NCI-H2171 (cell line): ENCODE data around the gene F5.

ENCODE experiments used
- DNase-seq: peaks from one replicate; lab custom pipeline; 2025; lab: John Stamatoyannopoulos, UW

Gene F5

DNA sequence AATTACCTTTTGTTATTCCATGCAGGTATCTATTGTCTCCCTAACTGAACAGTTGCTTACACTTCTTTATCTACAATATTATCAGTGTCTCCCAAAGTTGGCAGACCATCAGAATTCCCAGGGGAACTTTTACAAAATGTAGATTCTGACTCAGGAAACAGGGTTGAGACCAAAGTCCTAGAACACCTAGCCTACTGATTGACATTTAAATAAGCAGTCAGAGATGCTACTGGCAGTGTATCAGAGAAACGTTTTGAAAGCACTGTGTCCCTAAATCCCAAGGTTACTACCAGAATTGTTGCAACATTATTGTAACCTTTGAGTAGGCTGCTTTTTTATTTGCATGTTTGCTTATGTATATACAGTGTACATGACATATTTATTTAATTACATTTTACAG, 1.8 kb upstream of the F5 start:
- no peak for DNase-seq

DNA sequence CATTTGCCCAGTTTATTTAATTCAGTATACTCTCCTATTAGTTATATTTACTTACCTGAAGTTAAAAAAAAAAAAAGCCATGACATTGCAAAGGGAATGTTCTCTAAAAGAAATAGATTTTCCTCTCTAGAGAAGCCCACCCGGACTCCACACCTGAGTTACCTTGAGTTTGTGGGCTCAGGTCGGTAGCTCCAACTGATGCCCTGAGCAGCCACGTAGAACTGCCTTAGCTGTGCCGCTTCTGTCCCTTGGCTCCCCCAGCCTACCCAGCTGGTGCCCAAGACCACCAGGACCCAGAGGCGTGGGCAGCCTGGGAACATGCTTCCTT, 250 bp downstream of the F5 start:
- DNase-seq = no peak

DNA sequence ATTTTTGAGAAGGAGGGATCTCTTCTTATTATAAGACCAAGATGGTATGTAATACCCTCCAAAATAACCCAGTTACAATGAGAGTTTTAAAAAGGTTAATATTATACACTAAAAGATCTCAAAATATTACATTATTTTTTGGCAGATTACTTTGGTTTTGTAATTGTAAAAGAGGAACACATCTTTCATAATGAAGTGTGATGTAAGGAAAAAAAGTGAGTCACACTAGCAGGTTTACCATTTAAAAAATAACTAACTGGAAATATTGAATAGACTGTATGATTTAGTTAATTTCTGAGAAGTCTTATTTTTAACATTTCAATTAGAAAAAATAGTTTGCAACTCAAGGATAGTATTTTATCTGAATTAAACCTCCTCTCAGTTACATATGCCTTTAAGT, 1.1 kb downstream of the F5 start:
- DNase-seq = no peak

DNA sequence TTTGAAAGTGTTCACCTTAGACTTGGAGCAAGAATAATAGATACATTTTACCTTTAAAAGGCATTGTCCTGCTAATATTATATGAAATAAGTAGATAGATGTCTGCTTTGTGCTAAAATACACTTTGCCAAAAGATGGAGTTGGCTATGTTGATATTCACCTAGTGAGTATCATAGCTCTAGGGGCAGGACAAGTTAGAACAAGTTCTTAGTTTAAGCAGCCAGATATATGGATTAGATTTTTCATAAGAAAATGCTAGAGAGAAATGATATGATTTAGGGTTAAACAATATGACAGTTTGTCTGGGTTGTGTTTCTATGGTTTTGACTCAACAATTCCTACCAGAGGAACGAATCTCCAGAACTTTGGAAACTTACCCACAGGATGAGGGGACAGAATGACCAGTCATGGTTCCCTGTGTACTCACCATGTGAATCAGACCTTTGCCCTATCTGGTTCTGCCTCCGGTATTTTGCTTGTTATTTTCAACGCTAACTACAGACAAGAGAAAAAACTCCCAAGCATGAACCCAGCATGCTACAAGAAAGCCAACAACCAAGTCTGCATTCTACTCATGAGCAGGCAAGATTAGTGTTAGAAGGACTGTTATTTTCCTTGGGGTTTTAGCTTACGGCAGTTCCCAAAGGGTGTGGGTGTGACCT, 1.7 kb downstream of the F5 start:
- no peak for DNase-seq

DNA sequence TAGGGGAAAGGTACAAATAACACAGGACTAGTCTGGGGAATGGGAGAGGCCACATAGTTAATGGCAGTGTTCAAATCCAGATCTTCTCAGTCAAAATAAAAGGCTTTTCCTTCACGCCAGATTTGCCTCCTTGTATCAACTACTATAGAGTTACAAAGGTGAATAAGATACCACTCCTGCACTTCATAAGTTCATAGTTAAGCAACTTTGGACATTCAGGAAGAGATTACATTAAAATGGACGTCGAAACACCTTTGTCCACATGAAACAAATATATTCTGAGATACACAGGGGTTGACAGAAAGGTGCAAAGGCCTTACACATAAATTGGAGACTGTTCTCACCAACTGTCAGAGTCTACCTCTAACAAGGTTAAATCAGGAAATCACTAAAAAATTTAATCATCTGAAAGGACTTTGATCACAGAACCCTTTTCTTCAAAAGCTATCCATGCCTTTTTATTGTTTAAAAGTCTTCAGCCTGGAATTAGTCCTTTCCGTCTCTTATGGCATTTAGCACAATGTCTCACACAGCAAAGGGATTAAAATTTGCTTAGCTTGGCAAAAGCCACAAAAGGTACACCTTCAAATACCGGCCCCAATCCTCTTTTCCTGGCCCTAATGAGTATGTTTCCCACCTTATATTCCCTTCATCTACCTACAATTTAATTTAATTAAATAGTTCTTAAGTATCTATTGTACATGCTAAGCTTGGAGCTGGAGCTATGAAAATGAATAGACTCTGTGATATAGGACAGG, 8.1 kb downstream of the F5 start:
- no peak for DNase-seq

DNA sequence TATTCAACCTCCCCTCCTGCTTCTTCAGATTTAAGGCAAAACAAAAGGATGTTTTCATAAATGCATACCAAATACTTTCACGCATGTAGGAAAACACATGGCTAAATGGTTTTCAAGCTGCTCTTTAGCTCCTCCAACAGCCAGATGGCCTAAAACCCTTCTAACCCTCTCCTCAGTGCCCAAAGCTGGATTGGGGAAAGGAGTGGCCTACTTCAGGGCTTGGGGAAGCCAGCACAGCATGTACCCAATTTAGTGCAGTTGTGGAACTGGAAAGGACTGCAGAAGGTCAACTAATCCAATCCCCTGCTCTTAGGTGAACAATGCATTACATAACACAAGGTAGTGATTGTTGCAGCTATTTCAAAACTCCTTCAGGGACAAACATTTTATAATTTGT, 9.3 kb downstream of the F5 start:
- no peak for DNase-seq

DNA sequence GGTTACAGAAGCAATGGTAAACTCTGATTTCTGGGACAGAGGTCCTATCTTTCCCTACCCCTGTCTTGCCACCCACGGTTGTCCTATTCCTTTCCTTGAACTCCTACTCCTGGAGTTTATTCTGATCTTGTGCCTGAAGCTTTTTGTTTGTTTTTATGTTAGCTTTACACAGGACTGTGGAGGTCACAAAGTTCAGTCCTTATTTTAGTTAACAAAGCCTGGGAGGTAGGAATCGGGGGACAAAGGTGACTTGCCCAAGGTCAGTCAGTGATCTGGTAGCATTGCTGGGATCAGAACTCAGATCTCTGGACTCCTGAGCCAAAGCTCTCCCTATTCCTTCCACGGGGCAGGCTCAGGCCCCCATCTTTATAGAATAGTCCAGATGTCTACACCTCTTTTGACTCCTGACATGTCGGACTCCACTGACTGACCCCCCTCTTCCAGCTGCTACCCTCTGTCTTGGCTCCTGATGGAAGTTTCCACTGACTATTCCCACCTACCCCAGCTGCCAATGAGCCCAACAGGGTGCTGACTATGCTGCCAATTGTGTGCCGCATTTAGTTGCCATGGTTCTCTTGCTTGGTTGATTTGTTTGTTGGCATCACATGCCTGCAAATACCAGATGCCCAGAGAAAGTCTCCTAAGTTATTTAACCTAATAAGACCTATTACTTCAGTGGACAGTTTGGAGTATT, 9.9 kb downstream of the F5 start:
- DNase-seq = no peak

DNA sequence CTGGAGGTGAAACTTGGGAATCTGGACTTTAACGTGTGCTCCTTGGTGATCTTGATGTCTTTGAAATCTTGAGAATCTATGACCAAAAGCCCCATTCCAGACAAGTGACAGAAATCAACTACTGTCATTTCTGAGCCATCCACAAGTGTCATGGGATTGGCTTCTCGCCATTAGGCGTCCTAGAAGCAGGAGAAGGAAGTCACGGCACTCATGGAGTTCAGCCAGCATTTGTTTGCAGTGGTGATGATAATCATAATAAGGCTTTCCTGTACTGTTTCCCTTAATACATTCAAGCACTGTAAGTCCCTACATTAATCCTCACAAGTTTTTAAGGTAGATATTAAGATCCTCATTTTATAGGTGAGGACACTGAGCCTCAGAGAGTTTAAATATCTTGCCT, 11.9 kb downstream of the F5 start:
- no peak for DNase-seq

DNA sequence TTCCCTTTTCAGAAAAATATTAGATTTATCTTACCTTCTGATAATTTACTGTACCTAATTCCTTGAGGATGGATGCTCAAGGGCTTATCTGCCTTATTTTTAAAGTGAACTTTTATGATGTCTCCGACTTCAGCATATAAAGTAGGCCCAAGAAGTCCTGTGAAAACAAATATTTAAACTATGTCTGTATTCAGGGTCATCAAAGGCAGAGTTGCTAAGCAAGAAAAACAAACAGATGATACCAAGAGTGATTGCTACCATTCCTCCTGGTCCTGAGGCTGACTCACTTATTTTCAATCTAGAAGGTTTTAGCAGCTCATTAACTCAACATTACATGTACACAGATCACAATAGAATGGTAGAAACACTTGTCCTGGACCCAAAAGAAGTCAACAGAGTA, 14.1 kb downstream of the F5 start:
- DNase-seq = no peak

DNA sequence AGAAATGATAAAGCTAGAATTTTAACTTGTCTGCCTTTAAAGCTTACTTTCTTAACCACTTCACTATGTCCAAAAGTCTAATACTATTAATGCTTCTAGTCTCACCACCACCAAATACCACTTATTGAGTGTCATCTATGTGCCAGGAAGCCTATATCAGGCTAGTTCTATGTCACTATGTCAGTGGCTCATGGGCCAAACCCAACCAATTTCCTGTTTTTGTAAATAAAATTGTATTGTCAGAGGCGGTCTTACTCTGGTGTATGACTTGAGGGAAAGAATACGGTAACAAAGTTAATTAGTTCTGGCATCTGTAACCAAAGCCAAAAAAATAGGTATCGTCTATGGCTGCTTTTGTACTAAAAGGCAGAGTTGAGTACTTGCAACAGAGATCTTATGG, 14.8 kb downstream of the F5 start:
- no peak for DNase-seq

DNA sequence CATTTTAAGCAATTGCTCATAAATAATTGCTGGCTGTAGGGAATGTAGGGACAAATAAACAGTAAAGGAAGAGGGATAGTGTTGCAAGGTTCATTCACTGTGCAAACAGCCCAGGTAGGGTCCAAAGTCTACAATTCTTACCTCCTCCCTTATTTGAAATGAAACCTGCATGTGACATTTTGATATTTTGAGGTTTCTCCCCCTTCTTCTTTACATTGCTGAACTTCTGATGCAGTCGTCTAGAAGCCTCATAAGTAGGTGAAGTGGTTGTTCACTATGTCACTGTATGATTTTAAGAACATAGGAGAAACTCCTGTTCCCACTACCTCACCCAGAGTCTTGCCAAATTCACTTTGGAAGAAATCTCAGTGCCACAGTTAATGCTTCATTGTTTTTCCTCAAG, 16.1 kb downstream of the F5 start:
- DNase-seq = no peak

DNA sequence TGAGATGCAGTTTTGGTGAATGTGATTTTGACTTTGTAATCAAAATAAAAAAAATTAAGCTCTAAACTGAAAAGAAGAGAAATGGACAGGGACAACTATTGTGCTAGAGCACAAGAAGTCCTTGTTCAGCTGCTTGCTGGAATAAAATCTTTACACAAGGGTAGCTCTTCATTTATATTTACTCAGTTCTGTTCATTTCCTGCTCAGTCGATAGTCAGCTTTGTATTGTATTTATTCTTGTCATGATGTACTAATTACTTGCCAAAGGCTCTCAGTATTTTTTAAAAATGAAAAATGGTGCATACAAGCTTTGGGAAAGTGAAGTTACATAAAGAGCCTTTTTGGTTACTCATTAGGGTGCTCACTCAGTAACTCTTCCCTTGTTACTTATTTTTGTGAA, 17.8 kb downstream of the F5 start:
- no peak for DNase-seq

DNA sequence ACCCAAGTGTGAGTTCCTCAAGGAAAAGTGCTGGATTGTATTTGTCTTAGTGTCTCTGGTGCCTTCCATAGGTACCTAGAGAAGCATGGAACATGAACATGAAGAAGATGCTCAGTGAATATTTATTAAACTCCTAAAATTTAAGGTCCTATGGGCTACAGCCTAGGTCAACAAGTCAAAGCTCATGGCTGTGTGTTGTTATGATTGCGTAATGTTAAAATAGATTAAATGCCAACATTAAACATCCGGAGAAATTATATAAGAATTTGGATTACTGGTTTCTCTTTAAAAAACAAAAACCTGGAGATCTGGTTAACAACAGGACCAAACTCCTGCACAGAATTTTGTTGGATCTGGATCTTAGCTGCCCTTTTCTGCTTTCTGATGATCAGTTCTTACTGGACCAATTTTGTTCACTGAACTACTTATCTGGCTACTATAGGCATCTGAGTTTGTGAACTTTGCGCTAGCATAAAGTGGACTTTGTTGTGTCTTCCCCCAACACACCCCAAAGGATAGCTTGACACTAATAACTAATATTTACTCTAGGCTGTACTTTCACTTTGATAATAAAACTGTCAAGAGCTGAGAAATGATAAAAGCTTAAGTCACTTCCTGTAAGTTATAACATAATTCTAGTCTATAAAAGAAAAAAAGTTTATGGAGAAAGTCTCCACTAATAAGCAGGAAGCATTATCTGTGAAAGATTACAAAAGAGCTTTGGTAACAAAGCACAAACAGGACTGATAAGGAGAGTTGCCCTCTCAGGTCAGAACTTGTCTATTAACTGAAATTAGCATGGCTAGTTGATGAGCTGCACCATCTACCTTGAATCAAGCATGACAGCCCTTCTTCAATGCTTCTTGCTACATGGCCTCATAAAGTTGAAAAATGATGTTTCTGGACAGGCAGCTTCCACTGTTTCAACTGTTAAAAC, 20.7 kb downstream of the F5 start:
- no peak for DNase-seq

DNA sequence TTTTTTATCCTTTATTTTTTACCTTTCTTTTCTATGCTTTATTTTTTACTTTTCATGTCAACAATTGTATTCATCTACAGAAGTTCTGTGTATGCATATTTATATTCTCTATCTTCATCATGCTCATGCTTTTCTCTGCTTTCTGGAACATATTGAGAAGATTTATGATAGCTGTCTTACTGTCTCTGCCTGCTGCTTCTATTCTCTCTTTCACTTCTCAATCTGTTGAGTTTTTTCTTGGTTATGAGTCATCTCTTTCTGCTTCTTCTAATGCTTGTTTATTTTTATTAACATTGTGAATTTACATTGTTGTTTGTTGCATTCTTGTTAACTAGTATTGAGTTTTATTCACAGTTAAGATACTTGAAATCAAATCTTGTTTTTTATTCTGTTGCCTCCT, 22.6 kb downstream of the F5 start:
- no peak for DNase-seq

DNA sequence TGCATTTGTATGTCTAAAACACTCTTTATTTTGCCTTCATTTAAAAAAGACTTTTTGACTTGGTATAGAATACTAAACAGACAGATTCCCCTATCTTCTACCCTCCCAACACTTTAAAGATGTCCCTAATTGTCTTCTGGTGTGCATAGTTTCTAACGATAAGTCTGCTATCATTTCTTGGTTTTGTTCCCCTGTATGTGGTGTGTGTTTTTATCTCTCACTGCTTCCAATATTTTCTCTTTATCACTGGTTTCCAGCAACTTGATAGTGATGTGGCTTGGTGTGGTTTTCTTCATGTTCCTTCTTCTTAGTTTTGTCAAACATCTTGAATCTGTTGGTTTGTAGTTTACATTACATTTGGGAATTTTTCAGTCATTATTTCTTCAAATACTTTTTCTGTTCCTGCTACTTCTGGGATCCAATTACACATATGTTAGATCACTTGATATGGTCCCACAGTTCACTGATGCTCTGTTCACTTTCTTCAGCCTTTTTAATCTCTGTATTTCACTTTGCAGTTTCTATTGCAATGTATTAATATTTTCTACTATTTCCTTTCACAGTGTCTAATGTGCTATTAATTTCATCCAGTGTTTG, 23.2 kb downstream of the F5 start:
- no peak for DNase-seq

DNA sequence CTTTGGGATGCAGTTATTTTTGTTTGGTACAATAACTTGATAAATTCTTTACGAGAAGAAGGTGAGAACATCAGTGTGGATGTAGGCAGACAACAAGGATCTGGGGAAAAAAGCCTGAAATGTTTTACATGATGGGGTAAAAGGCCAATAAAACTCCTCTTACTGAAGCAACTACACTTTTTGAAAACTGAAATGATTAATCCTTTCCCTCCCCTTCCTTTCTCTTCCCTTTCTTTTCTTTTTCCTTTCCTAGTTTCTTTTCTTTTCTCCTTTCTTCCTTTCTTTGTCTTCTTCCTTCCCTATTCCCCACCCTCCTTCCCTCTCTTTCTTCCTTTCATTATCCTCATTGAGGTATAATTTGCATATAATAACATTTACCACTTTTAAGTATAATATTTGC, 24.6 kb downstream of the F5 start:
- no peak for DNase-seq

DNA sequence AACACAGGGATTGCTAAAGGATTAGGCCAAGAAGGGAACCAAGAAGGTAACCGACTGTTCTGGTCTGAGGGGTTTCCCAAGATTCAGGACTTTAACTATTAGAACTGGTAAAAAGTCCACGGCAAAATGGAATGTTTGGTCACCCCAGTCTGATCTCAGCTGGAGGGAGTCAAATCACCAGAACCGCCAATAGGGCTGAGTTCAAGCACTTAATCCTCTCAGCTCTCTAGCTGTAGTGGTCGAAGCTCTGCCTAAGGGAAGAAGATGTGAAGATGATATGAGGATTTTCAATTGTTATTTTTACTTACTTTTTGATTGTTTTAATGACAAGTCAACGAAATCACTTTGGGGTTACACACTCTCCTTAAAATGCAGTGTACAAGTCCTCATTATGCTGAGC, 29.1 kb downstream of the F5 start:
- DNase-seq = no peak

DNA sequence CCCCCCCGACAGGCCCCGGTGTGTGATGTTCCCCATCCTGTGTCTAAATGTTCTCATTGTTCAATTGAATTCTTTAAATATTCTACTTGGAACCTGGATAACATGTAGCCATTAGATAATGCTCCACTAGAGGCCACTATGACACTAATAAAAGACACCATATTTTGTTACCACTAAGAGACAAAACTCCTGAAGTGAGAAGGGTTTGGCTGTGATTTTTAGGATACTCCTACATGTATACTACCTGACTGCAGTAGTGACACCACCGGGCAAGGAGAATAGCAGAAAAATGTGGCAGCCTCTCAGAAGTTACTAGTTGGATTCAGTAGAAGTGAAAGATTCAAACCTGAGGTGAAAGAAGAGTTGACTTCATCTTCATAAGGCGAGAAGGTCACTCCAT, 36.0 kb downstream of the F5 start:
- peak; percentile 5 for DNase-seq

DNA sequence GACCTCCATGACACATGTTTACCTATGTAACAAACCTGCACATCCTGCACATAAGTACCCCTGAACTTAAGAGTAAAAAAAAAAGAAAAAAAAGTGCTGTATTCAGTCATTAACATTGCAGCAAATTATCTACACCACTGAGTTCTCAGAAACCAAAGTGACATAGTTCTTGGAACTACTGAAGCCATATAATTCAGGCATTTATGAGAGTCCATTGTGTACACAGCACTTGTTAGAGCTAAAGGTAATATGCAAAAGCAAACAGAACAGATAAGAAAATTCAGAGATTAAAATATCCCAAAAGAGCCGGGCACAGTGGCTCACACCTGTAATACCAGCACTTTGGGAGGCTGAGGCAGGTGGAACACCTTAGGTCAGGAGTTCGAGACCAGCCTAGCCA, 38.0 kb downstream of the F5 start:
- DNase-seq = no peak

DNA sequence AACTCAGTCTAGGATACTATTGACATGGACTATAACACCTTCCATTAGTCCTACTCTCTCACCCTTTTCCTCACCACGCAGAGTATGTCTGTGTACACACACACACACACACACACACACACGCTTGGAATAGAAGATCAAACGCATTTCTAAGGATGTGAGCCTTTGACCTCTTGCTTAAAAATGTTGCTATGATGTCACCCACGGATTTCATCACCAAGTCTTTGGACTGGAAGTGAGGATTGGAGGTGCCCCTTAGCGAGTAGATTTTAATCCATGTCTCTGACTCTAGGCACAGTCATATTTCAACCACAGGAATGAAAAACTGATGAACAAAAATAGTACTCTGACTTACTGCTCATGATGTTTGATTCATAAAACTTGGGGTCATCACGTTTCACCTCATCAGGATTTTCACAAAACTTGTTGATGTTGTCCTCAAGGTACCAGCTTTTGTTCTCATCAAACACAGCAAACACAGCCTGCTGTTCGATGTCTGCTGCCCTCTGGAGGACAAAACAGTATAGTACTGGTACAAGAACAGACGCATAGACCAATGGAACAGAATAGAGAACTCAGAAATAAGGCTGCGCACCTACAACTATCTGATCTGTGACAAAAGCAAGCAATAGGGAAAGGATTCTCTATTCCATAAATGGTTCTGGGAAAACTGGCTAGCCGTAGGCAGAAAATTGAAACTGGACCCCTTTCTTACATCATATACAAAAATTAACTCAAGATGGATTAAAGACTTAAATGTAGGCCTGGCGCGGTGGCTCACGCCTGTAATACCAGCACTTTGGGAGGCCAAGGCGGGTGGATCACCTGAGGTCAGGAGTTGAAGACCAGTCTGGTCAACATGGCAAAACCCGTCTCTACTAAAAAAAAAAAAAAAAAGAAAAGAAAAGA, 39.9 kb downstream of the F5 start:
- DNase-seq = peak; percentile 29

DNA sequence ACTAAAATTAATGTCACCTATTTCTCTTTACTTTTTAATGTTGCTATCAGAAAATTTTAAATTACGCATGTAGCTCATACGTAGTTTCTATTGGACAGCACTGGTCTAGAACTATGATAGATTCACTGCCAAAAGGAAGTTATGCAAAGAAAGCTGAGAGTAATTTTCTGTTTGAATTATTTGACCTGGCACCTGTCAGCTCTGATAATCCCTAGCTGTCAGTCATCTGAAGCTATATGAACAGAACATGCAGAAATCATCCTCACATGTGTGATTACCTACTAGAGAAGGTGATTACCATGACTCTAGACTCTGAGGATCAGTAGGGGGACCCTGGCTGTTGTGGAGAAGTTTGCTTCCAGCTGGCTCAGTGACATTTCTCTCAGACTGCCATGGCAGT, 40.8 kb downstream of the F5 start:
- DNase-seq = no peak
